Omental fat pad (tissue), 4 donors: Measurements from ENCODE around the gene TPPP3. TPM values are rescaled to one million over a fixed set of nuclear protein-coding genes. Genes with fewer than 3 reads are reported as not detected.

ENCODE experiments used
- ATAC-seq: fragments of 150-250 bp; one replicate; pipeline ENCODE4 v1.9.1; 2016; ENCODE audit warnings: mild to moderate bottlenecking, moderate library complexity; ENCODE audit not compliant: low FRiP score
- DNase-seq: peaks from one replicate; pipeline ENCODE4 v3.0.0-alpha.2; 2019; ENCODE audit warnings: low spot score
- total RNA-seq, 4 donors: library from RNA; depleted of rRNA; stranded (reverse); fragments of >200 nt; gene quantifications; one replicate each; pipeline ENCODE4 v1.1.0, GENCODE V29; 2016
- TF ChIP-seq, protein P1 (sequence below), 3 donors: fragments of 450-650 bp; IDR thresholded peaks; one replicate each; pipeline ENCODE4 v1.5.1; 2016 to 2017; ENCODE audit warnings: antibody characterized with exemption in 3 of 3, mild to moderate bottlenecking in 3 of 3, moderate library complexity in 2 of 3

TPPP3 gene
- total RNA-seq, 4 donors from 2014 or later, result 1.0 to 24.9 (median 8.9) TPM

DNA sequence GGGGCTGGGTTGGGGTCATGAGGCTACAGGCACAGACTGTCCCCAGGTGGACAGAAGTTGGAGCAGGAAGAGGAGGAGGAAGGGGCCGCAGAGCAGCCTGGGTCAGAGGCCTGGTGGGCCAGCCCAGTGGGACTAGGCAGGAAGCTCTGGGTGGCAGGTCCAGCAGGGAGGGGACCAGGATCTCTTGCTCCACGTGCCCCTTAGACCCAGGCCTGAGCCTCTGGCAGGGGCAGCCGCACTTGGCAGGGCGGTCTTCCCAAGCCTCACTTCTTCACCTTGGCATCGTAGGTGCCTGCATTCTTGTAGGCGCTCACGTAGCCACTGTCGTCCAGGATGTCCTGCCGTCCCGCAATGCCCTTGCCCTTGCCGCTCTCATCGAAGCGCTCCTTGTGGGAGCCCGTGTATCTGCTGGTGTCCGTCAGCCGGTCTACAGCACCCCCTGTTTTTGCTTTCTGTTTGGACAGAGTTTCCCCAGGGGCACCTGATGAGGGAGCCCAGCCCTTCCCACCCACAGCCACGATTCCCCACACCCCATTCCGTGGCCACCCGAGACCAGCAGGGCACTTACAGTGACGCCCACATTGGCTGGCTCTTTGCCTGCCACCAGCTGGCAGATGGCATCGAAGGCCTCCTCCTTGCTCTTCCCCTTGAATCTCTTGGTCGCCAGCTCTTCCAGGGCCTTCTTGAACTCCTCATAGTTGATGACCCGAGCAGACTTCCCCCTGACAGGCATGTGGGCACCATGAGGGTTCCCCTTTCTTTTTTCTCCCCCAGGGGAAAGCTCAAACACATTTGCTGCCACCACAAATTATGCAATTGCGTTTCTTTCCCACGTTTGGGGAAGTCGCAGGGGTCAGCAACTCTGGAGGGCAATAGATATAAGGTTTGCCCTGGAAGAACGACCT is 3.1 kb downstream of the TPPP3 start:
- no peak for ATAC-seq
- DNase-seq, result no peak
- TF ChIP-seq, protein P1, sequence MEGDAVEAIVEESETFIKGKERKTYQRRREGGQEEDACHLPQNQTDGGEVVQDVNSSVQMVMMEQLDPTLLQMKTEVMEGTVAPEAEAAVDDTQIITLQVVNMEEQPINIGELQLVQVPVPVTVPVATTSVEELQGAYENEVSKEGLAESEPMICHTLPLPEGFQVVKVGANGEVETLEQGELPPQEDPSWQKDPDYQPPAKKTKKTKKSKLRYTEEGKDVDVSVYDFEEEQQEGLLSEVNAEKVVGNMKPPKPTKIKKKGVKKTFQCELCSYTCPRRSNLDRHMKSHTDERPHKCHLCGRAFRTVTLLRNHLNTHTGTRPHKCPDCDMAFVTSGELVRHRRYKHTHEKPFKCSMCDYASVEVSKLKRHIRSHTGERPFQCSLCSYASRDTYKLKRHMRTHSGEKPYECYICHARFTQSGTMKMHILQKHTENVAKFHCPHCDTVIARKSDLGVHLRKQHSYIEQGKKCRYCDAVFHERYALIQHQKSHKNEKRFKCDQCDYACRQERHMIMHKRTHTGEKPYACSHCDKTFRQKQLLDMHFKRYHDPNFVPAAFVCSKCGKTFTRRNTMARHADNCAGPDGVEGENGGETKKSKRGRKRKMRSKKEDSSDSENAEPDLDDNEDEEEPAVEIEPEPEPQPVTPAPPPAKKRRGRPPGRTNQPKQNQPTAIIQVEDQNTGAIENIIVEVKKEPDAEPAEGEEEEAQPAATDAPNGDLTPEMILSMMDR (IDR thresholded peaks at IDR 0.05), result no peak

DNA sequence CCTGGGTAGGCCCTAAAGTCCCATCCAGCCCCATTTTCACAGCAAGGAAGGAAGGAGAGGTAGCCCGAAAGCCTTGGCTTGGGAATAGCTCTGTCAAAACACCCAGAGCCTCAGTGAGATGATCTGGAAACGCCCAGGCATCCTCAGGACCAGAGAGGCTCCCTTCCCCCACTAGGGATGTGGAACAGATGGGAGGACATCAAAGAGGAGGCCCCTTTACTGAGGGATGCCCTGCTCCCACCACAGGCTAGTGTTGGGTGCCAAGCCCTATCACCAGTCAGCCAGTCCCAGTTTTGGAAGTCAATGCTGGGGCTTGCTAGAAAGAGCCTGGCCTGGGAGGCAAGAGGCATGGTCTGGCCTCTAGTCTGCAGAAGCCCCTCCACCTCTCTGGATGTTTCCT is 4.7 kb downstream of the TPPP3 start:
- ATAC-seq, result no peak
- TF ChIP-seq, protein P1 (IDR thresholded peaks at IDR 0.05), result no peak
- no peak for DNase-seq

DNA sequence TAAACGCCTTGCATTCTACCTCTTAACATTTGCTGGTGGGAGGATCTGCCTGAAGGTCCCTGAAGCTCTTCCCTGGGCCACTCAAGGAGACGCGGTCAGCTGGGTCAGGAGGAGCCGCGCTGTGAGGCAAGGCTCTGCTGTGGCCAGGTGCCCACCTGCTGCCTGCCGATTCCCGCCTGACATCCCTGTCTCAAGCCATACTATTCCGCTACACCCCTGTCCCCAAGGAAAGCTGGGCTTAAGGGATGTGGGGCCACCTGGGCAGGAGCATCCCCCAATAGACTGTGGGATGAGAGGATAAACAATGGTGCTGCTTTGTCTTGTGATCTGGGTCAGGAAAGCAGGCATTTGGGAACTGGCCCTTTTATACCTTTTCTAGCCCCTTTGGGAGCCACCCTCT is 5.1 kb downstream of the TPPP3 start:
- ATAC-seq (no peak), DNase-seq (no peak)
- TF ChIP-seq, protein P1 (IDR thresholded peaks at IDR 0.05), result no peak

DNA sequence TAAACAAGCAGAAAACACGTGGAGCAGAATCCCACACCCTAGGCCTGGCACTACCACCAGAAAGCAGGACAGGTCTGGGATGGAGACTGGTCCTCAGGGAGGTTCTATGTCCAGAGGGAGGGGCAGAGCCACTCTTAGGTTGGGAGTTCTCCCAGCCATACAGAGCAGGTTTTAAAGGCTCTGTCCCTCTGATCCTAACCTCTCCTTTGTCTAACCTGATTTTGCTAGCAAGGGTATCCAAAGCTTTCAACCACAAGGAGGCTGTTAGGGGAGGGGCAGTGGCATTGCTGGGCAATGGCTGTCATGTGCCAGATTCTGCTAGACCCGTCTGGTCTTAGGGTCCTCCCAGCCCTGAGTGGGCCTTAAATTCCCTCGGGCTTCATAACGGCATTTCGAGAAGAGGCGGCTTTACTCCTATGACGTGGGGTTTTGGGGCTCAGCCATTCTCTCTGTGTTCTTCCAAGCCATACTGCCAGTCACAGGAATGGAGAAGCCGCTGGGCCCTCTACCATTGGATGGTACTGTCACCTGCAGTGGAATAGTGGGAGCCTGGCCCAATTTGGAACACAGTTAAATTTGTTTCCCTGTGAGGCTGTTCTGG is 5.7 kb downstream of the TPPP3 start:
- no peak for ATAC-seq
- DNase-seq, result no peak
- TF ChIP-seq, protein P1 (IDR thresholded peaks at IDR 0.05), result no peak

DNA sequence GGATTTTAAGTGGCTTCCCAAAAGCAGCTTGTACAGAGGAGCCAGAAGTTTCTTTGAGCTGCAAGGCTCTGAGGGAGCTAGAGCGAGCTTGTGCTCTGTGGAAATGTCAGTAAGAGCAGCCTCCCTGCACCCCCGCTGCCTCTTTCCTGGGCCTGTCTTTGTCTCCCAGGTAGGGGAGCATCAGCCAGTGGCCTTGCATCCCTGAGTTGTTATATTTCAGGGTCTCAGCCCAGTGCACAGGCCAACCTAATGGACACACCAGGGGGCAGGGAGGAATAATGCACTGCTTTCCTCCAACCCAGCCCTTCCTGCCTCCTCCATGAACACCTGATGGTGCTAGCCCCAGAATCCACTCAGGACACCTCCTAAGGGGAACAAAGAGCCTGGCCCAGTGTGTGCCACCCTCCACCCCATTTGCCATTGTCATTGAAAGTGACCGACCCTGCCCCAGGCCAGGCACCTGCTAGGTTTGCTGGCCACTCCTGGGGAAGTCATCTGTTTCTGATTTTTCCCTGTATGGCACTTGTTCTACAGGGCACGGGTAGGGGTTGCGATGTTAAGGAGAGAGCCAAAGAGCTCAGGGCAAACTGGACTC is 6.3 kb downstream of the TPPP3 start:
- TF ChIP-seq, protein P1 (IDR thresholded peaks at IDR 0.05), result no peak
- no peak for DNase-seq

DNA sequence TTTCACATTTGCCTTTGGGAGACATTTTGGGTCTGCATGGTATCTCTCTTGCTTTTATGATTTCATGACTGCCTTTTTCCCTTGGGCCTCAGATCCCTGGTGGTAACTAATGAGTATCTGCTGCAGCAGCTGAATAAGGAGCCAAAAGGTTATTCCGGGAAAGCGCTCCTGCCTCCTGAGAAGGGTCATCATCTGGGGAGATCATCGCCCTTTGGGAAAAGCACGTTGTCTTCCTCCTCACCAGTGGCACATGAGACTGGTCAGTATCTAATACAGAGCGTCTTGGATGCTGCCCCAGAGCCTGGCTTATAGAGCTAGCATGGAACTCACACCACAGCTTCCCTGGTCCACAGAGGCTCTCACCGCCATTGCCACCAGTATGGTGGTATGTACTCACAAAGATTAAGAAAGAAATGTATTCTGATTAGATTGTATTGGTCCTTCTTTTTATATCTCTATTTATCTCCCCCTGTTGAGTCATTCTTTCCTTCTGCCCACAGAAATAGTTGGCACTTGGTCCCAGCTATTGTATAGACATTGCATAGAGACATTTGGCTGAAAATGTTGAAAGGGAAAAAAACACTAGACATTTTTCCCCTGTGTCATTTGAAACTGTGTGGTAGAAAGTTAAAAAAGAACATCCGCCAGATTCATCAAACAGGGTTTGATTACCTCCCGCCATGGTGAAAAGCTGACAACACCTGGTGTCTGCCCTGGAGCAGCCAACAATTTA is 8.4 kb downstream of the TPPP3 start:
- TF ChIP-seq, protein P1 (IDR thresholded peaks at IDR 0.05), result no peak
- DNase-seq, result no peak
- ATAC-seq, result no peak

More for the DNA sequence above, 6.3 kb downstream of the TPPP3 start:
- ATAC-seq, result no peak
